Loucy (cell line): ENCODE measurements around the gene PTGDR2.

ENCODE experiments used
- H2AFZ ChIP-seq: fragments of 200-600 bp; sonication (generic); 2 replicates; pipeline ENCODE4 v1.6.0; 2016; ENCODE audit warnings: antibody characterized with exemption, mild to moderate bottlenecking, low read length, moderate library complexity
- H3F3A ChIP-seq: fragments of 200-600 bp; 2 replicates; pipeline ENCODE4 v1.6.0; 2016; ENCODE audit warnings: antibody characterized with exemption, low read depth, mild to moderate bottlenecking
- H3K27me3 ChIP-seq: fragments of 200-600 bp; sonication (generic); 2 replicates; pipeline ENCODE4 v1.6.1; 2014; ENCODE audit warnings: low read length, mild to moderate bottlenecking; ENCODE audit not compliant: insufficient read depth, poor library complexity, severe bottlenecking
- H3K36me3 ChIP-seq: fragments of 200-600 bp; sonication (generic); 2 replicates; pipeline ENCODE4 v1.6.1; 2016; ENCODE audit warnings: low read length; ENCODE audit not compliant: insufficient read depth
- H3K4me1 ChIP-seq: fragments of 200-600 bp; sonication (generic); 2 replicates; pipeline ENCODE4 v1.5.1; 2014; ENCODE audit warnings: low read length, mild to moderate bottlenecking; ENCODE audit not compliant: insufficient read depth, poor library complexity, severe bottlenecking
- H3K4me2 ChIP-seq: fragments of 200-600 bp; sonication (generic); 2 replicates; pipeline ENCODE4 v1.6.0; 2014; ENCODE audit warnings: antibody characterized with exemption, low read length, low read depth, mild to moderate bottlenecking; ENCODE audit not compliant: poor library complexity, severe bottlenecking
- H3K4me3 ChIP-seq: fragments of 200-600 bp; sonication (generic); 2 replicates; pipeline ENCODE4 v1.5.1; 2014; ENCODE audit warnings: low read length, mild to moderate bottlenecking, mixed read lengths; ENCODE audit not compliant: poor library complexity, severe bottlenecking
- H3K79me2 ChIP-seq: fragments of 200-600 bp; sonication (generic); 2 replicates; pipeline ENCODE4 v1.6.1; 2014; ENCODE audit warnings: low read length; ENCODE audit not compliant: insufficient read depth
- H3K9ac ChIP-seq: fragments of 200-600 bp; sonication (generic); 2 replicates; pipeline ENCODE4 v1.6.0; 2014; ENCODE audit warnings: mild to moderate bottlenecking, low read depth, low read length, moderate library complexity; ENCODE audit not compliant: poor library complexity, severe bottlenecking
- H3K9me2 ChIP-seq: fragments of 200-600 bp; sonication (generic); replicated peaks from 2 replicates; pipeline ENCODE4 v1.6.1; 2016; ENCODE audit warnings: low read depth, low read length, mixed read lengths
- H3K9me3 ChIP-seq: fragments of 200-600 bp; sonication (generic); 2 replicates; pipeline ENCODE4 v1.6.1; 2014; ENCODE audit warnings: mild to moderate bottlenecking, antibody characterized with exemption, low read length, low read depth; ENCODE audit not compliant: insufficient read depth
- H4K20me1 ChIP-seq: fragments of 200-600 bp; sonication (generic); 2 replicates; pipeline ENCODE4 v1.6.0; 2014; ENCODE audit warnings: antibody characterized with exemption, low read length, mild to moderate bottlenecking; ENCODE audit not compliant: insufficient read depth, poor library complexity, severe bottlenecking
- CTCF ChIP-seq: fragments of 200-600 bp; sonication (generic); conservative IDR thresholded peaks from 2 replicates; pipeline ENCODE4 v1.5.1; 2014; ENCODE audit warnings: mild to moderate bottlenecking, antibody characterized with exemption, low read length
- EZH2phosphoT487 ChIP-seq: fragments of 200-600 bp; IDR thresholded peaks from 2 replicates; pipeline ENCODE4 v1.6.1; 2018; ENCODE audit warnings: antibody characterized with exemption, mild to moderate bottlenecking, moderate library complexity, borderline replicate concordance

PTGDR2 gene

GRCh38 chr11:60842668-60843600 lies 12.8 kb downstream of the PTGDR2 start:
- no peaks in the 10 kb centered on the region for H4K20me1 ChIP-seq
- H3F3A ChIP-seq, result no peaks in the 10 kb centered on the region
- H3K9ac ChIP-seq, result peak overlapping the region; percentile 85
- H3K9me3 ChIP-seq, result no peaks in the 10 kb centered on the region
- no peaks in the 10 kb centered on the region for H3K36me3 ChIP-seq
- H3K4me2 ChIP-seq, result peak overlapping the region; percentile 88
- H2AFZ ChIP-seq, result no peak overlapping the region; the same call in 1 of the 2 replicates
- H3K27me3 ChIP-seq, result no peaks in the 10 kb centered on the region
- no peak for TF ChIP-seq CTCF
- no peak for TF ChIP-seq EZH2phosphoT487
- peaks cover 50% of the 10 kb centered on the region for H3K79me2 ChIP-seq
- peaks cover 51% of the 10 kb centered on the region for H3K4me1 ChIP-seq
- H3K4me3 ChIP-seq, result peak overlapping the region; percentile 96
- H3K9me2 ChIP-seq, result no peaks in the 10 kb centered on the region

- peaks cover 44% of the 10 kb centered on the region for H3K79me2 ChIP-seq
- H3K9me3 ChIP-seq, result no peaks in the 10 kb centered on the region
- no peaks in the 10 kb centered on the region for H3F3A ChIP-seq
- no peaks in the 10 kb centered on the region for H3K9me2 ChIP-seq
- H4K20me1 ChIP-seq, result no peaks in the 10 kb centered on the region
- peak within 1 kb of the TSS; percentile 83 for H2AFZ ChIP-seq
- peak within 1 kb of the TSS; percentile 88 for H3K4me2 ChIP-seq
- no peaks in the 10 kb centered on the region for H3K27me3 ChIP-seq
- peaks cover 55% of the 10 kb centered on the region for H3K4me1 ChIP-seq
- H3K4me3 ChIP-seq, result peak within 1 kb of the TSS; percentile 96
- H3K36me3 ChIP-seq, result no peaks in the 10 kb centered on the region
- TF ChIP-seq CTCF (no peak), EZH2phosphoT487 (no peak)
- H3K9ac ChIP-seq, result peak within 1 kb of the TSS; percentile 85
Measured at GRCh38 chr11:60841797-60842667, 13.7 kb downstream of the PTGDR2 start, which contains the start of gene CCDC86. Gene CCDC86 (plus strand): TSS chr11:60842113. CDS start chr11:60842125, 12 bp downstream.

- H3K4me2 ChIP-seq, result peak overlapping the region; percentile 88
- peaks cover 38% of the 10 kb centered on the region for H3K79me2 ChIP-seq
- H3F3A ChIP-seq, result no peaks in the 10 kb centered on the region
- H3K9me3 ChIP-seq, result no peaks in the 10 kb centered on the region
- no peak overlapping the region for H2AFZ ChIP-seq
- peak overlapping the region; percentile 96 for H3K4me3 ChIP-seq
- H3K9ac ChIP-seq, result peak overlapping the region; percentile 85
- H3K4me1 ChIP-seq, result peaks cover 55% of the 10 kb centered on the region
- no peaks in the 10 kb centered on the region for H3K9me2 ChIP-seq
- H3K36me3 ChIP-seq, result no peaks in the 10 kb centered on the region
- H3K27me3 ChIP-seq, result no peaks in the 10 kb centered on the region
- H4K20me1 ChIP-seq, result no peaks in the 10 kb centered on the region
- TF ChIP-seq EZH2phosphoT487 (no peak), CTCF (no peak)
Measured at GRCh38 chr11:60840470-60841430, 15.0 kb downstream of the PTGDR2 start.
